Fibroblast of upper back skin (primary cell): ENCODE results near the gene RAMP3.

Experiments used
- DNase-seq: peaks from one replicate; pipeline ENCODE4 v3.0.0-alpha.2; 2013

The RAMP3 gene

DNA sequence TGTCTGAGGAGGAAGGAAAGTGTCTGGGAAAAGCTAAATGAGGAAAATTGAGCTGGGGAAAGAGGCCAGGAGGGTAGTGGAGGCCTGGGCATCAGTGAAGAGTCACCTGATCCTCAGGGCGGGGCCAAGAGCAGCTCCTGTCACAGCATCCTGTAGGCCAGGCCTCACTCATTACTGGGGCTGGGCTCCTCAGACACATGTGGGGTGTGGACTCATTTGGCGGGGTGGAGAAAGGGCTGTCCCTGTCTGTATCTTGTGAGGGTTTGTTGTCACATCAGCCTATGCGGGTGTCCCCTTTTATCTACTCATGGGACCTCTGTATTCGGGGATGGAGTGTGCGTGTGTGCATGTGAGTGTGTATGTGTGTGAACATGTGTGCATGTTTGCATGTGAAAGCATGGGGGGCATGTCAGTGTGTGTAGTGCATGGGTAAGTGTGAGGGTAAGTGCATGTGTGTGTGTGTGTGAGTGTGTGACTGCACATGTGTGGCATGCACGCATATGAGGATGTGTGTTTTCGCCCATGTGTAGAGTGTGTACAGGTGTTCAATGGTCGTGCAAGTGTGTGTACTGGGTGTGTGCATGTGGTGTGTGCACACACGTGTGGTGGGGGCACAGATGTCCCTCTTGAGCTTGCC, 67.8 kb downstream of the RAMP3 start:
- no peak for DNase-seq

DNA sequence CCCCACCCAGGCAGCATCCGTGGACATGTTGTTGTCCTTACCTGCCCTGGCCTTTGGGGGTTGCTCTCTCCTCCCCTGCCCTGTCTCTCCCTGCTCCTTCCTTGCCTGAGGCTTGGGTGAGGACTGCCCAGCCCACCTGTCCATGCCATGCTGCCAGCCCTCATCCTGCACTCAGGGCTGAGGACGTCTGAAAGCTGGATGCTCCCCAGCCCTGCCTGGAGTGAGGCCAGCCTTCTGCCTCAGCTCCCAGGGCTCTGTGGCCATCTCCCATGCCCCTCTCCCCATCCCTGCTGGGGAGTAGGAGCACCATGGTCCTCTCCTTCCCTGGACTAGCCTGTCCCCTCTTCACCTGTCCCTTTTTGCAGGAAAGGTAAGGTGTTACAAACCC, 68.4 kb downstream of the RAMP3 start:
- no peak for DNase-seq

DNA sequence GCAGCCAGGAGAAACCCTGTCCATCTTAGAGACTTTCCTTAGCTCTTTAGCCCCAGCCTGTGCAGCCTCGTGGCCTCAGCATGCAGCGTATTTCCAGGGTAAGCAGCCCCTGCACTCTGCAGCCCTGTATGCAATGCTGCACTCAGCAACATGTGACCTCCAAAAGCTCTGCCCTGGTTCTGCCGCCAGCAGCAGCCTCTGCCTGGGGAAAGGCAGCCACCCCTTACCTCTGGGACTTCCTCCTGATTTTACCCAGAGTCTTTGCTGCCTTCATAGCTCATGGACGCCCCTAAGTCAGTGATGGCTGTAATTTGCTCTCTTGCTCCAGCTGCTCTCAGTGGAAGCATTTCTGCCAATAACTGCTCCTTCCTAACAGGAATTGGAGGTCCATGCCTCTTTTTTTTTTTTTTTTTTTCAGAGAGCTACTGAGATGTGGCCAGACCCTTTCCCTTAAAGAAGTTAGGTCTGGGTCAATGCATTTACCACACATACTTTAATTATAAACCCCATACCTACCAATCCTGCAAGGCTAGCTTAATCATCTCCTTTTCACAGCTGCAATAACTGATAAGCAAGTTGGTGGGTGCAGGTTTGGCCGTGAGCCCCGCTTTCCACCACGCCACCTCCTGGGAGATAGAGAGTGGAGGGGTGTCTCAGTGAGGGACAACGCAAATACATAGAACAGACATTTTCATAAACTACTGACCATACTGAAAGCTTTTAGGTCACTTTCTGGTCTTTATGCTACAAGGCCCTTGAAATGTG, 71.7 kb downstream of the RAMP3 start:
- DNase-seq, result no peak

DNA sequence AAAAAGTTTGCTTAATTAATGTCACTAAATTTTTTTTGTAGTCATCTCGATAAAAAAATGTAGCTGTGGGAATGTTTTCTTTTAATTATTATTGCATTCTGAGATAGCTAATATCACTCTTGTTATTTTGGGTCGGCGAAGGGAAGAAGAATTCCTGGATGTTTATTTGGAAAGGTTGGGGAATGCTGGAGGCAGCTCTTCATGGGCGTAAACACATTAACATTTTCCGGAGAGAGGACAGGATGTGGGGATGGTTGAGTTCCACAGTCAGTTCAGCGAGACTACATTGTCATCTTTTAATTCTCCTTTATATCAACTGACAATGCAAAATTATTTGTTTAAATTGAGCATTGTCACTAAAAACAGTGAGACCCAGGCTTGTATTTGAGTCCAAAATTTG, 72.5 kb downstream of the RAMP3 start:
- DNase-seq, result no peak

DNA sequence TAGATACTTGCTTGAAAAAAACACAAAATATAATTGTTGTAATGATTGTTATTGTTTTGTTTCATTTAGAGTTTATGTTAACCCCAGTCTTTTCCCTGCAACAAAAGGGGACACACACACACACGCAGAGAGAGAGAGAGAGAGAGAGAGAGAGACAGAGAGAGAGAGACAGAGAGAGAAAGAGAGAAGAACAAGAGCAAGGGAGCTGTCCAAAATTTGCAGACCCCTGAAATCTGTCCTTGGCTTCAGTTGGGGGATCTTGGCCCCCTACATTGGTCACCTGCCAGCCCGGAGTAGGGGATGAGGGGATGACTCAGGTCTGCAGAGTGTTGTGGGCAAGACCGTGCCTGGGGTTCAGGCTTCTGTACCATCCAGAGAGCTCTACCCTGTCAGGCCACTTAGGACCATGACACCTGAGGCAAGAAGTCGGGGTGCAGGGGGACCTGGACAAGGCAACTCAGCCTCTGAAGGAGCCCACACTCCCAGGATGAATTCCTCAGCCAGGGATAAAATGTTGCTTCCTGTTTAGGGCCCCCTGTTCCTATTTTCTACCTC, 73.1 kb downstream of the RAMP3 start:
- no peak for DNase-seq

DNA sequence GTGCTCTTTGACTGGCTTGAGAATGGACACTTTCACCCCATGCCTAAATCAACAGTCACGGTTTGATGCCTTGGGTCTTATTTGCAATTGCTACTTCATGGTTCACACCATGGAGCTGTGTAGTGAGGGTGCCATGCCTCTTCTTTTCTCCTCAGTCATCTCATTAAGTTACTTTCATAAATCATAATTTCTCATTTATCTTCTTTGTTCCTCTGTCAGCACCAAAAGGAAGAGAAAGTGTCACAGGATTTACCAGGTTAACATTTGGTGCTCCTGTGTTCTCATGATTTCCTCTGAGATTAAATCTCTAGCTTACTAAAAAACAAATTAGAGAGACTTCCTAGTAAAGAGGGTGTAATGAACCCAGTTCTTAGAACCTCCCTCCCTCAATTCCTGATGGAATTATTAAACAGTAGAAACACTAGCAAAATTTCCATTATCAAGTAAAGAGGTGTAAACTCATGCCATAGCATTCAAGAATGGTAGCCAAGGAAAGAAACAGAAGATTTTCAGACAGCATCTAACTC, 75.7 kb downstream of the RAMP3 start:
- no peak for DNase-seq
